CD4-positive, alpha-beta T cell treated with Interleukin-2 at 100 ng/mL for 4 hours (primary cell): ENCODE data around the gene CAMTA1.

ENCODE experiments used
- DNase-seq: peaks from one replicate; pipeline ENCODE4 v3.0.0-alpha.2; 2020; ENCODE audit warnings: low spot score

The CAMTA1 gene

GRCh38 chr1:6873298-6874015 is 88.2 kb downstream of the CAMTA1 start:
- DNase-seq: no peak

GRCh38 chr1:6874298-6874697 is 89.0 kb downstream of the CAMTA1 start:
- DNase-seq: no peak

GRCh38 chr1:6880951-6881690 is 95.9 kb downstream of the CAMTA1 start:
- no peak for DNase-seq

GRCh38 chr1:6882414-6882813 is 97.2 kb downstream of the CAMTA1 start:
- no peak for DNase-seq

GRCh38 chr1:6884652-6885153 is 99.4 kb downstream of the CAMTA1 start:
- DNase-seq: no peak

GRCh38 chr1:6885426-6885825 is 100.2 kb downstream of the CAMTA1 start:
- DNase-seq: no peak

GRCh38 chr1:6886523-6886922 is 101.3 kb downstream of the CAMTA1 start:
- DNase-seq: no peak

GRCh38 chr1:6888268-6888667 is 103.0 kb downstream of the CAMTA1 start:
- DNase-seq: no peak

GRCh38 chr1:6888870-6889269 is 103.6 kb downstream of the CAMTA1 start:
- no peak for DNase-seq

- peak; percentile 45 for DNase-seq
Observed at GRCh38 chr1:6889875-6890480, 104.7 kb downstream of the CAMTA1 start.

- no peak for DNase-seq
Observed at GRCh38 chr1:6890686-6891085, 105.4 kb downstream of the CAMTA1 start.

- no peak for DNase-seq
Observed at GRCh38 chr1:6891781-6892579, 106.7 kb downstream of the CAMTA1 start.

- DNase-seq: no peak
Observed at GRCh38 chr1:6893388-6893787, 108.1 kb downstream of the CAMTA1 start.

GRCh38 chr1:6897138-6897537 is 111.9 kb downstream of the CAMTA1 start:
- no peak for DNase-seq

GRCh38 chr1:6898974-6899539 is 113.8 kb downstream of the CAMTA1 start:
- no peak for DNase-seq

GRCh38 chr1:6899621-6900020 is 114.4 kb downstream of the CAMTA1 start:
- DNase-seq: no peak

- no peak for DNase-seq
Observed at GRCh38 chr1:6902153-6902552, 116.9 kb downstream of the CAMTA1 start.

- DNase-seq: no peak
Observed at GRCh38 chr1:6904476-6905170, 119.4 kb downstream of the CAMTA1 start.

- no peak for DNase-seq
Observed at GRCh38 chr1:6905331-6905730, 120.1 kb downstream of the CAMTA1 start.

GRCh38 chr1:6905790-6906189 is 120.5 kb downstream of the CAMTA1 start:
- DNase-seq: no peak

- DNase-seq: no peak
Observed at GRCh38 chr1:6906783-6907182, 121.5 kb downstream of the CAMTA1 start.
